ENCODE measurements around the gene MCTP1.

MCTP1 gene

DNA sequence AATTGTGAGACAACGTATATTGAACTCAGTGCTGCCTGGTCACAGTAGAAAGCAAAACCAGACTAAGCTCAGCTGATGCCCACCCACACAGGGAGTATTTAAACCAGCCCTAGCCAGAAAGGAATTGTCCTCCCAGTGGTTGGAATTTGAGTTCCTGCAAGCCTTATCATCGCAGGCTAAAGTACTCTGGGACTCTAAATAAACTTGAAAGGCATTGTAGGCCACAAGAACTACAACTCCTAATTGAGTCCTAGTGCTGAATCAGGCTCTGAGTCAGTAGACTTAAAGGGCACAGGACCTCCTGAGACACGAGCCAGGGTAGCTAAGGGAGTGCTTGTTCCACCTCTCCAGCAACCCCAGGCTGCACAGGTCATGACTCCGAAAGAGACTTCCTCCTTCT, 171.4 kb downstream of the MCTP1 start:
- no peak for FAIRE-seq

DNA sequence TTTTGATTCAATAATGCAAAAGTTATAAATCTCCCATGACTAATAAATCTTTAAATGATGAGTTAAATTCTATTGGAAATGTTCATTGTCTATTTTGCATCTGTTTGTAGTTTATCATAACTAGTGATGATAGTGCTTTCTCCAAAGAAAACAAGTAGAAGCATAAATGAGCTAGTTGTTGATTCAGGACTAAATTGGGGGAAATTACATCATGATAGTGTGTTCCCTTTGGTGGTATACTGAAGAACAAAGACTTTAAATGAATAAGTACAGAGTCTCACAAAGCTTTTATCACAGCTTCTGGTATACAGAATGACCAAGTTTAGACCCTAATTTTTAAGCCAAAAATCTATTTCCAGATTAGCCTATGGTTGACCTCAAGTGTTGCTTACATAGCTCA, 173.8 kb downstream of the MCTP1 start:
- no peak for FAIRE-seq

DNA sequence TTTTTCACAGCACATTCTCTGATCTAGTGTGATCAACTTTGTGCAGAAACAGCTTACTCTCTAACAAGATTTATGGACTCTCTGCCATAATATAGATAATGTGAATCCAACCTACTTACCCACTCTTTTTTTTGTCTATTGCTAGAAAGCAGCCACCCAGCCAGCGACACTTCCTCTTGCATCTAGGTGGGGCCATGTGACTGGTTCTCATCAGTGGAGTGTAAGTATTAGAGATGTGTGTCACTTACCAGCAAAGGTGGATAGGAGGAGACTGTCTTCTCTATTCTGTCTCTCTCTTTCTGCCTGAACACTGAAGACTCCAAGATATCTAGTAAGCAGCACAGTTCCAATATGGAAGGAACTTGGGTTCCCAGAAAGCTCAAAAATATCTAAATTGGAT, 174.8 kb downstream of the MCTP1 start:
- FAIRE-seq = no peak

DNA sequence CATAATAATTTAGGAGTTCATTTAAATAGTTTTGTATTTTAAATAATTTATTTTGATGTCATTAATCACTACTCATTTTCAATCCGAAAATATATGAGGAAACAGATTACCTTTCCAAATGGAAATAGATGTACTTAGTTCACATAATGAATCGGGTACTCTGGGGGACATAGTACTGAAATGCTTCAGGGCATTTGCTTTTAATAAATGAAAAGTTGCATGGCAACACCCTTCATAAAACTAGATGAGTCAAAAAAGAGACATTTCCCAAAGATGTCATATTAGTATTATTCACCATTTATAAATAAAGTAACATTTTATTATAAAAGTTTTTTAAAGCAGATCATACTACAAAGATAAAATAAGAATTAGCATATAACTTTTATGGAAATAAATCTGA, 177.8 kb downstream of the MCTP1 start:
- FAIRE-seq = no peak

DNA sequence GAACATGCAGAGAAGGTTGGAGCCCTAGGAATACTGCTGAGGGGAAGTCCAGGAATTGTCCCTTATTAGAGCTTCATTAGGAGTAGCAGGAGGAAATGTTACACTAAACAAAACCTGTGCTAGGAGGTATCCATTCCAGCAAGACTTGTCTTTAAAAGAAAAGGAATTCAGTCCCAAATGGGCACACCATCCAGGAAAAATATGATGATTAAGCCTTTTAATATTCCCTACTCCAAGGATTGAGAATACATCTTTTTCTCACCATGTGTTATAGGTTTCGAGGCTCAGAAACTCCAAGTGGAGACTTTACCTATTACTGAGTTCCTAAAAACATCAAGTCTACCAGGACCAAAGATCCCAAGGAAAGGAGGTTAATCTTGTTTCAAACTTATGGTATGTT, 179.3 kb downstream of the MCTP1 start:
- FAIRE-seq = no peak

DNA sequence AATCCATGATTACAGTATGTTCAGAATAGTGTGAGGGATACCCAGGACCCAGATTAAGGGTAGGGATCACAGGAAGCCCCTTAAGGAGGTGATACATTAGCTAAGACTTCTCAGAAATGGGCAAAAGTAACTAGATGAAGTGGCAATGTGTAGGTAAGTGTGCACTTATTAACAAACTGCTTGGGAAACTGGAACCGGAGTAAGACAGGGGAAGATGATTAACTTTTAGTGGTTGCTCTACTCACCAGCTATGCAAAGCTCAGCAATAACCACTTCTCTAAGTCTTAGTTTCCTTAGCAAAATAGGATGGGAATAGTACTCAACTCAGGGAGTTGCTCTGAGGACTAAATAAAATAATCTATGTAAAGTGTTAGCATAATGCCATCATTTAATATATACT, 182.2 kb downstream of the MCTP1 start:
- FAIRE-seq = no peak

DNA sequence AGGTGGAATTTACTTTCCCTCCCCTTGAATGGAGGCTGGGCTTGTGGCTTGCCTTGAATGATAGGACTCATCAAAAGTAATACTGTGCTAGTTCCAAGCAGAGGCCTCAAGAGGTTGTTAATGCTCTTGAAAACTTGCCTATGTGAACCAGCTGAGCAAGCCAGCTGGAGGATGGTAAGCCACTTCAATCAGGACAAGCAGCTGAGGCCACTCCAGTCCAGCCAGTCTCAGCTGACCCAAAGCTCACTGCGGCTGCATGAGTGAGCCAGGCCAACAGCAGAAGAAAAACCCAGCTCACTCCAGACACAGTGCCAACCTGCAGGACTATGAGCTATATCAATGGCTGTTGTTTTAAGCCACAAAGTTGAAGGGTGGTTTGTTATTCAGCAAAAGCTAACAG, 182.8 kb downstream of the MCTP1 start:
- no peak for FAIRE-seq

DNA sequence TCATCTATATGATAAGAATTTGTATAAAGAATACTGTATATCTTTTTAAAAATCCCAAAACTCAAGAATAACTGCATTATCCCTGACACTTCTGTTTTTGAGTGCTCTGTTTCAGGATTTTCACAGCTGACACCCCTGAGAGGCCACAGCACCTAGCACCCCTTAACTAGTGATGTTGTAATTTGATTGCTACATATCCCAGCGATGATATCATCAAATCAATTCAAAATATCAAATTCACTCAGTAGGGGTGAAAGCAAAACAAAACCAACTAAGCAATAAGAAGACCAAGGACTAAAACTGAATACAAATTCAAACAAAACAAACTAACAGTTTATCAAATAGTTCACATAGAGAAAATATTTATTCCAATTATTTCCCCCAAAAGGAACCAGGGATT, 184.3 kb downstream of the MCTP1 start:
- FAIRE-seq = no peak

DNA sequence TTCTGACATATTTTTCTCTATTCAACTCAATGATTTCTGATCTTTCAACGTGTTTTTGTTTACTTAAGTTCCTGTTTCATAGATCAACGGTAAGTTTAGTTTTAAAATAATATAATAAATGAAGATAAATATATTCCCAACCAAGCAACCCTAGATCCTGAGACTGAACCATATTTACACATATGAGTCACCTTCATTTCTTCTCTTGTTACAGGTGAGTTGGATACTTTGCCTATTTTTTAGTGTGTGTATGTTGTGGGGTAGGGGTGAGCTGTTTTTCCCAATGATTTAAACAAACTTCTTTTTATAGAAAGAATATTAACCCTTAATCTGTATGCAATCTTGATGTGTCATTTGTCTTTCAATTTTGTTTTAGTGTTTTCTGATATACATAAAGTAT, 186.9 kb downstream of the MCTP1 start:
- FAIRE-seq = no peak

DNA sequence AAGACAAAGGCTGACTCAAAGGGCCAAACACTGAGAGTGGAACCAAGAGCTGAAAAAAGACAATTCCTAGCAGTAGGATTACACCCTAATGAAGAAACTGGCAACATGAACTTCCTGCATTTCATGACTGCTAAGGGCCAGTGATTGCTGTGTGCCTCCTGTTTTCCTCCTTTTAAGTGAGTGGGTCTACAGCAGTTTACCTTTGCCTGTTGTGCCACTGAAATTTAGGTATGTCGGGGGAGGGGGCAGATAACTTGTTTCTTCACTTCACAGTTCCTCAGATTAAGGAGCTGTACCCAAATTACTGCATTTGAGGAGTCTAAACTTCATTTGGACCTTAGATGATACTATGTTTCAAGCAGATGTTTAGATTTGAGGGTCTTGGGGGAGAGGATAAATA, 191.7 kb downstream of the MCTP1 start:
- no peak for FAIRE-seq

DNA sequence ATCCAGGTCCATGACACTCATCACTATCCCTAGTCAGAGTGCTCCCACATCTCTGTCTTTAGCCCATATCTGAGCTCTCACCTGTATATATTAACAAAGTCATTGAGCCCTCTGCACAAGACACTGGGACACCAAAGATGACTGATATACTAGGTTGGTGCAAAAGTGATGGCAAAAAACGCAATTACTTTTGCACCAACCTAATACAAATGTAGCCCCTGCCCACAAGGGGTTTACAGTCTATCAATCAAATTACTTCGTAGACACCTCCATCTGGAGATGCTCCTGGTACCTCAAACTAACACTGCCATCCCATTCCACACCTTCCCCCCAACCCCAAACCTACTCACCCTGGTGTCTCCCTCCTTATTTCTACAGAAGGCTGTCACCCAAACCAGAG, 194.1 kb downstream of the MCTP1 start:
- no peak for FAIRE-seq

DNA sequence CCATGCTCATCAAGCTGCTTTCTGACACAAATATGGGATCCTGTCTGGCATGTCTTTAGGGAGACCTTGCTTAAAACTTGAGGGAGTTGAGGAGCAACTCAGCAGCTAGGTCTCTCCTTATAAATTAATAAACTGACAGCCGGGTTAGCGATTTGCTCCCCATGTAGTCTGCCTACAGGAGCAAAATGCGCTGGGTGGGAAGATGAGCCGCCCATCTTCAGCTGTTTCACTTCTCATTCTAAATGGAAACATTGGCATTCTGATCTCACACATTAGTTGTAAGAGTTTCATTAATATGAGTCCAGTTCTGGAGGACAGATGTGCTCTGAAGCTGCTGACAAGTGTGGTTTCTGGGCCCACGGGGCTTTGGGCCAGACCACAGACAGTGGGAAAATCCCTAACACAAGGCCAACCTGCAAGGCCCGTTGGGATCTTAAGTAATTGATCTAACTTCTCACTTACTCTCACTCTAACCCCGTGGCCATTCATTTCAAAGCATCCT, 197.0 kb downstream of the MCTP1 start:
- FAIRE-seq = no peak

DNA sequence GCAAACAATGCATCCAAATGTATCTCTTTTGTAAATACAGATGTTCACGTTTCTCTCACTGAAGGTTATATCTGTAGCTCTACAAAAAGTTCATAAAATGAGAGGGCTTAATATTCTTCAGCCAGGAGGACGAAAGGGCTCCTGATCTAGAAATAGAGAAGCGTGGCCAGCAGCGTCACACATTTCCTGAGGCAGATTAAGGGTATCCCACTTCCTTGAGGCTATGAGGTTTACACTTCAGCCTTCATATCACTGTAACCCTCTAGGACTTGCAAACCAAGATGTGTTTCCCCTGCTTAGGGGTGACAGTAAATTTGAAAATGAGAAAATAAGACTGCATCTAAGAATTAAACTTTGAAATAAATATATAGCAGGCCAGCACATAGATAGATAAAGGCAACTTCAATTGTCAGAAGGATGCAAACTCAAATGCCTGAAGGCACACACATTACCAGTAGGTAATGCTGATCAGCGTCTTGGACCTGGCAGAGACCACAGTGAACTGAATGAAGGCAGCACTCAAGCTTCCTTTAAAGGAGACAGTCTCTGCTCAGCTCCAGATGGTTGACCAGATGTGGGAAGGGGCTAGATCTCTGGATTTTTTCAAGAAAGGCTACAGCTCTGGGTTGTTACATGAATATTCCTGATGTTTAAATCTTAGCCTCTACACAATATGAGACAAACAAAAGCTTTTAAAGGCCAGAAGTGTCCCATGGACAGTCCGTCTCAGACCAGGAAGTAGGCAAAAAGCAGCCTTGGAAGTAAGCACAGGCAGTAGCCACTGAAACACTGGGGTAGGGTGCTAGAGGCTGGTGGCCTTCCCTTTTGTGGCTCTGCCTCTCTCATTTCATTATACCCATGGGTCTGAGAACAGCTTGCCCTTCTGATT, 197.7 kb downstream of the MCTP1 start:
- FAIRE-seq = no peak

DNA sequence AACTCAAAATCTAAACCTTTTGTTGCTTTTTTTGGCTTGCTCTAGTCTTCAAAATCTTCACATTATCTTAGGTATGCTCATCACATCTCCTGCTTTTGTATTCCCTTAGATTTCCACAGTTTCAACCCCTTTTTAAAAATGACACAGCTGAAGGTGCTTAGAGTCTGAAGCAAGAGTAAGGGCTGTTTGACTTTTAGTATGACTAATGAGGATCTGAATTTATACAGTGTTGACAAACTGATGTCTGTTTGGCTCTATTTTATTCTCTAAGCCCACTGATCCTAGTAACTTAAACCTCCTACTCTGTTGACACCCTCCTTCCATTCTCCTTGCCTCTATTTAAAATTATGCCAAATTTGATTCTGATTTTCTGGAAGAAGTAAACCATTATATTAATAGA, 200.1 kb downstream of the MCTP1 start:
- FAIRE-seq = no peak

DNA sequence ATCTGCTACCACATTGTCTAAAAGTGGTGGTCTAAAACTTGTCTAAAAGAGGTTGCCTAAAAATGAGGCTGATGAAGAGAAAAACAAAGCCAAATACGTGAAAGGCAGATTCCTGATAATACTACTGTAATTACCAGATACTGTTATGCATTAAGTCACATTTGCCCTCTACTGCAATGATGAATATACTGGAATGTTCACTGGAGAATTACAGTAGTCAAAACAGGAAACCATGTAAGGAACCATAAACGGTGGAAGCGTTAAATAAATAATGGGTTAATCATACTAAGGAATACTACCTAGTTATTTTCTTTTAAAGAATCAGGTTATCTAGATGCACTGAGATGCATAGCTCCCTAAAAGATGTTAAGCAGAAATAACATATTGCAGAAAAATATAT, 201.3 kb downstream of the MCTP1 start:
- FAIRE-seq = no peak

DNA sequence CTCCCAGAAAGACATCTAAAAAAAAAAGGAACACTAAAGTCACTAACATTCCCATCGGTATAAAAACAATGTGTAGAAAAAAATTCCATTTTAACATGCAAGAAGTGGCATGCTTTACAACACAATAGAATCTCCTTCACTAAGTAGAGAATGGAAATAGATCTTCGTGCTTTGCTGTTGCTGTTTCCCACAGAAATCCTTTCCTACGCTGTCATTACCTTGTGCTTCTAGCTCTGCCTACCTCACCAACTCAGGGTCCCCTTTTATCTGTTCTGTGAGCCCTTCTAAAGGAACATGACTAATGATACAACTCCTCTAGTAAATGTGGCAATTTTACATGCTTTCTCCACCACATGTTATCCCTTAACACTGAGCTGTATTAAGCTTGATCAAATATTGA, 202.9 kb downstream of the MCTP1 start:
- no peak for FAIRE-seq

DNA sequence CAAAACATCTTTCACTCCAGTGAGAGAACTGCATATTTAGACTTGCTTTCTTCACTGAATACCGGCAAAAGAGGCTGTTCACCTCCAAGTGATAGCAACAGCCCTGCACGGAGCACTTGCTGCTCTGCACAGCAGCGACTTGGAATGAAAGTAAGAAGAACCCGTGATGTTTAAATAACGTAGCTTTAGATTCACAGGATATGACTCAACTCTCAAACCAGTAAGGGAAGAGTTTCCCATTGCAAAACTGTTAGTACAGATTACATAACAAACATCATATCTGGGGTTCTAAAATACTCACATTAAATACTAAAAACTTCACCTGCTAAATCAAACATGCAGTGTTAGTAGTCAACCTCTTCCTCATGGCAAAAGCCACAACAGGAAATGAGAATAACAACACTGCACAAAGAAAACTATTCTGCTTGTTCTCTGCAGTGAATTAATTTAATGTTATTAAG, 203.4 kb downstream of the MCTP1 start:
- no peak for FAIRE-seq

DNA sequence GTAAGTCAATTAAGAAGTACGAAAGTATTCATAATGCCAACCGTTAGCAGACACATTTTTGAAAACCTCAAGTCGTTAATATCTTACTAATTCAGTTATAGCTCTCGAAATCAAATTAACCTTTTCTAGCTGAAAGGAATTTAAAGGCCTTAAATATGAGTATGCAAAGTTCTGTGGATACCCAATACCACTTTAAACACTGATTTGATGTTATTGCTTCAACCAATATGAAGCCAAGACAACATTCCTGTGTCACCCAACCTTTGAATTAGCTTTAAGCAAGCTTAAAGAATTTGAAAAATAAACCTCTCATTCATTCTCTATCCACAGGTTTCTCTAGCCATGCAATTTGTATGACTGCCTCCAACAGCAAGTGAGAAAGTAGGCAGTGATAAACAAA, 204.5 kb downstream of the MCTP1 start:
- FAIRE-seq = no peak

DNA sequence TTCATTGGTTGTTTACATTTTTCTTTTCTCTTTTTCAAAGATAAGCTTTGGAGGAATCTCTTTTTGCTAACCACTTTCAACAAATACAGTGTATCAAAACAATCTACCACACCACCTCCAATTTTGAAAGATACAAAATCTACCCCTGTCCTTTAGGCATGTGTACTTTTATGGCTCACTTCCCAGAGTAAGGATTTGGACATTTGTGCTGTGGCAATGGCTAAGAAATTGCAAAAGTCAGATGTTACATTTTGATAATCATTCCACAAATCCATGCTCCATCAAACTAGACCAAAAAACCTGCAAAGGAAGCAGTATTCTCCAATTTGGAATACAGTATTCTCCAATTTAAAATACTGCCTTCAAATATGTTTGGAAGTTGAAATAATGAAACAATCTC, 204.9 kb downstream of the MCTP1 start:
- FAIRE-seq = no peak

DNA sequence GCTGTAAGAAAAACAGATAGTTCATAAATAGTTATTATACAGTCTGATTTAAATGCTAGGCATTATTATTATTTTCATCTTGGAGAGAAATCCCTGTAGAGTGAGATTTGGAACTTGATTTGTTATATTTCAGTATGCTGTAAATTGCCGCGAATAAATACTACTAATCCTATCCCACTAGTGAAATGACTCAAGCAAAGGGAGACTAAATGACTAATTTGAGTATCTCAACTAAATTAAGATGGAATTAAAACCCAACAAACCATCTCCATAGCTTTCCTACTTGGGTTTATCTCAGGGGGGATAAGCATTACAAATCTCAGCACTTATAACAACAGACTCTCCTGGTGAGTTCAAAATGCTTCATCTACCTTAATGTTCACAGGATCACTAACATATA, 206.0 kb downstream of the MCTP1 start:
- FAIRE-seq = no peak

DNA sequence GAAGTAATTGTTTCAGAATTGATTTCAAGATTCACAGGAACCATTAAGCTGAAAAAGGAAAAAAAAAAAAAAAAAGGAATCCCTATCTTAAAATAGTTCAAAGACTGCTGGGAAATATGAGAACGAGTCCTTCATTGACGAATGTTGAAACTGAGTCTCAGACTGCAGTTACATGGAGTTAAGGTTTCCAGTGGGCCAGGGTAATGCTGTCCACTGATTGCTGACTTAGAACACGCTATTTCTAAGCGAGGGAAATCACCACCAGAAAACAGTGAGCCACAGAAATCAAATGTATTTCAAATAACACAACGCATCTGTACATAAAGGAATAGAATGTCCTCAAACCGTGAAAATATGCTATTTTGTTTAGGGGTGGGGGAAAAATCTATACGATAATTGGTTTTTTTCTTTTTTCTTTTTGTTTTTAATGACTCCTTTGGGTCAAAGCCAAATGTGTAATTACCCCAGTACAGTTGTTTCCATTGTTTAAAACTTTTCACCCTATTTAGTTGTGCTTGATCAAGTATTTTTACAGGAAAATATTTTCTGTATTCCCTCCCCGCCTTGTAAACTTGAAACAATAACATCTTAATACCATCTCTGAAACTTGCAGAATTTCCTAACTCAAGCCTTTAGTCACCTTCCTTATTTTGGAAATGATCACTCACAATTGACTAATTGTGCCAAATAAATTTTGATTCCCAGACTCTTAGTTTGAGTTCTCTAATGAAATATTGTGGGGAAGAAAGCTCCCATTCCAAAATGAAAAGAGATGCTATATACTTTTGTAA, 208.3 kb downstream of the MCTP1 start:
- no peak for FAIRE-seq

DNA sequence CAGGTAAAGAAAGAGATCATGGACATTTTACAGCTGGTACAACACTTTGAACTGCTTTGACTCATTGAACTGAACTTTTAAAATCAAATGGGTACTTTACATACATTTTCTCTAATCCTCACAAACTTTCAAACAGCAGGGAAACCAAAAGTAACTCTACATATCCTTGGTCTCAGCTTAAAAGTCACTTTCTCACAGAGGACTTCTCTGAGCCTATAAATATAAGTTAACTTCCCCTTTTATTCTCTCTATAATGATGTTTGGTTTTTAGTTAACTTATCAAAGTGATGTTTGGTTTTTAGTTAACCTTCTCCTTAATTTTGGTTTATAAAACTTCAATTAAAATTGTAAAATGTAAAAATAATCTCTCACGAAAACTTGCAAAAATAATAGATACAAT, 209.8 kb downstream of the MCTP1 start:
- FAIRE-seq = no peak

DNA sequence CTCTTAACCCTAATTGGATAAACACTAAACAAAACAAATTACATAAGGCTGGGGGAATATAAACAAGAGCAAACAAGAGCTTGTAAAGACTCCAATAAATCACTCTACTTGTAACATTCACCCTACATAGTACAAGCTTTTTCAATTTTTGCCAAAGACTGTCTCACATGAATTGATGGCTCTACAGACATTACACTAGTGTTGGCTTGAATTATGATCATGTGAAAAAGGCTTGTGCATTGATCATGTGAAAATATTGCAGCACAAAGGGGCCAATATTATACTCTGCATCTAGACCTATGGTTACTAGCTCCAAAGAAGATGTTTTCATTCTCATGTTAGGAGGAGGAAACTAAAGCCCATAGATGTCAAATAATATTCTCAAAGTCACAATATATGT, 212.6 kb downstream of the MCTP1 start:
- no peak for FAIRE-seq

DNA sequence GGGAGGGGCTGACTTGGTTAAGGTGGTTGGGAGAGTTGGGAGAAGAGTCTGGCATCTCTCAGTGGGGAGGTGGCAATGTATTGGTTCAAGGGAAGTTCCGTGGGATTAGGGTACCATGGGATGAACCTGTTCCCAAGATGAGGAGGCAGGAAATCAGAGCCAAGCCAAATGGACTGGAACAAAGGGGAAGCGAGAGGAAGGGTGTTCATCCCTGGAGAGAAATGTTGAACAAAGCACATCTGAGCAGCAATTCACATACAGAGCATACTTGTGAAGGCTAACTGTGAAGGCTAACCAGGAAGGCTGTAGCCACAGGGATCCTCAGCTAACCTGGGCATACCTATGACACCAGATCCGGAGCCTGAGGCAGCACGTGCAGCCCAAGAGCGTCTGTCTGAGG, 214.0 kb downstream of the MCTP1 start:
- FAIRE-seq = no peak

All from islet of Langerhans (tissue), 1 donor.